A549 (cell line): ENCODE data around the gene GHR. TPM values are rescaled to one million over a fixed set of nuclear protein-coding genes. Genes with fewer than 3 reads are reported as not detected.
"Not testable (repeated sequence)": the region's sequence is repeated elsewhere in the genome, so short reads cannot be mapped to it uniquely, and the experiment has no call there.

Experiments
- ATAC-seq, 2 experiments: fragments of 200-7000 bp in 1 of 2; fragments of >200 bp in 1 of 2; cut with Nextera tagmentation in 1 of 2; cut with Tn5 transposase in 1 of 2; 3 replicates each; pipeline versions ENCODE4 v1.8.0 to v1.9.1; 2018 to 2020; ENCODE audit warnings: mild to moderate bottlenecking in 1 of 2, moderate library complexity in 1 of 2
- CTCF ChIA-PET: fragments of 300-600 bp; sonication (Branson Sonifier 250); formaldehyde crosslinking; extraction: SDS; loops from one replicate; lab custom pipeline; 2021; ENCODE audit warnings: antibody characterized with exemption, inconsistent platforms; lab: Yijun Ruan, JAX
- POLR2A ChIA-PET: fragments of 350-600 bp; formaldehyde crosslinking; extraction: SDS; loops from one replicate; lab custom pipeline; 2021; ENCODE audit warnings: antibody characterized with exemption, inconsistent platforms; lab: Yijun Ruan, JAX
- DNase-seq, 2 experiments: peaks; one replicate each; pipeline versions ENCODE4 v3.0.0 to v3.0.0-alpha.2; 2011 to 2016; ENCODE audit warnings: low read depth in 1 of 2, low spot score in 1 of 2
- FAIRE-seq: peaks from 2 replicates; lab custom pipeline; 2011; peaks lifted over from hg19 to GRCh38; lab: Jason Lieb, UNC
- H3K27ac ChIP-seq, 2 experiments: fragments of >200 bp; sonication (Bioruptor Twin); formaldehyde crosslinking; 3 replicates each; pipeline ENCODE4 v1.5.1; 2016 to 2017
- H3K4me1 ChIP-seq: fragments of >200 bp; sonication (Bioruptor Twin); formaldehyde crosslinking; 3 replicates; pipeline ENCODE4 v1.6.1; 2016
- H3K4me2 ChIP-seq: fragments of >200 bp; sonication (Bioruptor Twin); formaldehyde crosslinking; 3 replicates; pipeline ENCODE4 v1.6.1; 2016
- H3K4me3 ChIP-seq: fragments of >200 bp; sonication (Bioruptor Twin); formaldehyde crosslinking; 3 replicates; pipeline ENCODE4 v1.5.1; 2016
- H3K9me3 ChIP-seq: fragments of >200 bp; sonication (Bioruptor Twin); formaldehyde crosslinking; 3 replicates; pipeline ENCODE4 v1.6.1; 2016
- ATOH8 ChIP-seq: fragments of 250-450 bp; sonication (Bioruptor Pico); IDR thresholded peaks from 2 replicates; pipeline ENCODE4 v1.5.0; 2020; ENCODE audit warnings: low read depth, mild to moderate bottlenecking, moderate library complexity
- BCL3 ChIP-seq: fragments of >200 bp; sonication (Bioruptor Twin); formaldehyde crosslinking; IDR thresholded peaks from 3 replicates; pipeline ENCODE4 v1.6.1; 2016
- CEBPB ChIP-seq, 2 experiments: fragments of >200 bp in 1 of 2; sonication (Bioruptor Twin) in 1 of 2; formaldehyde crosslinking in 1 of 2; IDR thresholded peaks; 2 replicates each; pipeline ENCODE4 v1.6.1; 2012 to 2016
- CHD2 ChIP-seq: fragments of 150-350 bp; IDR thresholded peaks from 2 replicates; pipeline ENCODE4 v1.6.1; 2014; ENCODE audit warnings: low read length; ENCODE audit not compliant: partially characterized antibody
- E2F6 ChIP-seq: IDR thresholded peaks from 2 replicates; pipeline ENCODE4 v1.6.1; 2012; ENCODE audit warnings: low read depth, borderline replicate concordance
- EHF ChIP-seq: fragments of 250-450 bp; sonication (Bioruptor Pico); IDR thresholded peaks from 2 replicates; pipeline ENCODE4 v1.5.0; 2020; ENCODE audit warnings: mild to moderate bottlenecking
- ELK1 ChIP-seq: fragments of 150-350 bp; IDR thresholded peaks from 2 replicates; pipeline ENCODE4 v1.6.1; 2014; ENCODE audit warnings: low read depth, mild to moderate bottlenecking, low read length
- EP300 ChIP-seq, 2 experiments: fragments of >200 bp; sonication (Bioruptor Twin); formaldehyde crosslinking; IDR thresholded peaks; 2 replicates in 1 of 2; 3 replicates in 1 of 2; pipeline ENCODE4 v1.6.1; 2016 to 2017
- FOSB ChIP-seq: fragments of 250-450 bp; sonication (Bioruptor Pico); IDR thresholded peaks from 2 replicates; pipeline ENCODE4 v1.5.0; 2020; ENCODE audit warnings: mild to moderate bottlenecking, moderate library complexity
- FOXS1 ChIP-seq: fragments of 250-450 bp; sonication (Bioruptor Pico); IDR thresholded peaks from 2 replicates; pipeline ENCODE4 v1.5.0; 2020; ENCODE audit warnings: mild to moderate bottlenecking, moderate library complexity
- GATA3 ChIP-seq: IDR thresholded peaks from 2 replicates; pipeline ENCODE4 v1.6.1; 2012; ENCODE audit warnings: borderline replicate concordance
- HDAC2 ChIP-seq: fragments of 200-600 bp; sonication (generic); IDR thresholded peaks from 2 replicates; pipeline ENCODE4 v1.6.1; 2016
- HMGXB4 ChIP-seq: fragments of 250-450 bp; sonication (Bioruptor Pico); IDR thresholded peaks from 2 replicates; pipeline ENCODE4 v1.5.0; 2021; ENCODE audit warnings: mild to moderate bottlenecking, moderate library complexity, borderline replicate concordance
- HOXA7 ChIP-seq: fragments of 250-450 bp; sonication (Bioruptor Pico); IDR thresholded peaks from 2 replicates; pipeline ENCODE4 v1.5.0; 2020; ENCODE audit warnings: mild to moderate bottlenecking, moderate library complexity
- JUNB ChIP-seq: fragments of >200 bp; sonication (Bioruptor Twin); formaldehyde crosslinking; IDR thresholded peaks from 2 replicates; pipeline ENCODE4 v1.6.1; 2016
- KDM1A ChIP-seq: fragments of 200-600 bp; sonication (generic); IDR thresholded peaks from 2 replicates; pipeline ENCODE4 v1.6.1; 2016; ENCODE audit warnings: low read depth, mild to moderate bottlenecking
- KDM5A ChIP-seq: fragments of 200-600 bp; sonication (generic); IDR thresholded peaks from 2 replicates; pipeline ENCODE4 v1.6.1; 2016; ENCODE audit warnings: antibody characterized with exemption, mild to moderate bottlenecking
- MAFK ChIP-seq: fragments of 450-650 bp; IDR thresholded peaks from 2 replicates; pipeline ENCODE4 v1.6.1; 2014; ENCODE audit not compliant: partially characterized antibody
- MYC ChIP-seq: IDR thresholded peaks from 2 replicates; pipeline ENCODE4 v1.6.1; 2012; ENCODE audit warnings: mild to moderate bottlenecking, inconsistent platforms, low read length, improper control_type of control experiment, borderline replicate concordance
- NFE2L2 ChIP-seq: fragments of 150-350 bp; conservative IDR thresholded peaks from 2 replicates; pipeline ENCODE4 v1.6.1; 2014; ENCODE audit warnings: low read length
- NR3C1 ChIP-seq: fragments of >200 bp; sonication (Bioruptor Twin); formaldehyde crosslinking; IDR thresholded peaks from 3 replicates; pipeline ENCODE4 v1.6.1; 2017
- PHF8 ChIP-seq: fragments of 200-600 bp; sonication (generic); IDR thresholded peaks from 2 replicates; pipeline ENCODE4 v1.6.1; 2016; ENCODE audit warnings: low read depth, mild to moderate bottlenecking, antibody characterized with exemption, moderate library complexity, borderline replicate concordance
- POLR2AphosphoS2 ChIP-seq: conservative IDR thresholded peaks from 2 replicates; pipeline ENCODE4 v1.6.1; 2012; ENCODE audit warnings: low read length, improper control_type of control experiment, inconsistent platforms
- RAD21 ChIP-seq, 2 experiments: fragments of >200 bp in 1 of 2; sonication (Bioruptor Twin) in 1 of 2; formaldehyde crosslinking in 1 of 2; IDR thresholded peaks in 1 of 2; conservative IDR thresholded peaks in 1 of 2; 2 replicates in 1 of 2; 3 replicates in 1 of 2; pipeline ENCODE4 v1.6.1; 2012 to 2018; ENCODE audit warnings: inconsistent platforms in 1 of 2
- RFX5 ChIP-seq: fragments of 450-650 bp; IDR thresholded peaks from 2 replicates; pipeline ENCODE4 v1.7.1; 2014; ENCODE audit warnings: antibody characterized with exemption, mild to moderate bottlenecking, moderate library complexity
- USF2 ChIP-seq: fragments of 450-650 bp; IDR thresholded peaks from 2 replicates; pipeline ENCODE4 v1.6.1; 2014; ENCODE audit warnings: antibody characterized with exemption
- ZNF302 ChIP-seq: fragments of 250-450 bp; sonication (Bioruptor Pico); IDR thresholded peaks from 2 replicates; pipeline ENCODE4 v1.9.0; 2021; ENCODE audit warnings: inconsistent platforms, mild to moderate bottlenecking, moderate library complexity
- WGBS: methylation state at CpG from one replicate; pipeline ENCODE4 v1.1.6; 2017; ENCODE audit errors: missing lambda C conversion rate; 5-methylcytosine and 5-hydroxymethylcytosine counted together
- polyA plus RNA-seq, 4 experiments: library from polyadenylated mRNA; depleted of rRNA in 3 of 4; stranded (reverse); fragments of >200 nt; fragmentation: RNase III in 1 of 4; extraction: RNeasy Plus Mini Kit Qiagen cat#74134 plus additional on column Dnase treatment in 1 of 4; gene quantifications; 2 replicates in 3 of 4; 3 replicates in 1 of 4; pipeline ENCODE4 v1.2.3, GENCODE V29; 2011 to 2017

Gene GHR
- polyA plus RNA-seq, 2 of the 4 experiments (the other 2 are of a cell fraction) = 0.05 TPM; not detected in 1

- FAIRE-seq, H3K4me1 ChIP-seq, CTCF ChIA-PET, H3K9me3 ChIP-seq, ATAC-seq, DNase-seq, H3K27ac ChIP-seq, POLR2A ChIA-PET, H3K4me3 ChIP-seq, H3K4me2 ChIP-seq: not testable (repeated sequence)
- WGBS = 2% methylated on average over 1 of the region's 1 CpG
Observed at GRCh38 chr5:42578901-42579300, 155.7 kb downstream of the GHR start.

GRCh38 chr5:42579320-42579719, 156.1 kb downstream of the GHR start:
- H3K9me3 ChIP-seq = no peaks in the 10 kb centered on the region
- CTCF ChIA-PET = no interaction called here
- peak; percentile 72 for FAIRE-seq
- TF ChIP-seq KDM1A (no peak), MAFK (no peak), FOSB (CRISPR knock-in tag) (no peak), KDM5A (no peak), MYC (no peak), HMGXB4 (CRISPR knock-in tag) (no peak), HDAC2 (no peak), EHF (CRISPR knock-in tag) (no peak), PHF8 (no peak), CEBPB (IDR thresholded peaks at IDR 0.05) (no peak), ZNF302 (no peak), FOXS1 (CRISPR knock-in tag) (no peak), ATOH8 (no peak), BCL3 (no peak), POLR2AphosphoS2 (no peak), RFX5 (no peak), RAD21 (conservative IDR thresholded peaks at IDR 0.05 in 1 of 2, IDR thresholded peaks at IDR 0.05 in 1 of 2) (no peak), GATA3 (no peak), CHD2 (no peak)
- H3K4me1 ChIP-seq = no peaks in the 10 kb centered on the region
- no peak for DNase-seq
- POLR2A ChIA-PET = no interaction called here
- H3K4me3 ChIP-seq = no peak overlapping the region
- no peak for ATAC-seq
- 0% methylated on average over 1 of the region's 1 CpG for WGBS
- H3K4me2 ChIP-seq = no peak overlapping the region
- no peak overlapping the region for H3K27ac ChIP-seq

GRCh38 chr5:42581845-42582244, 158.6 kb downstream of the GHR start:
- POLR2A ChIA-PET = no interaction called here
- FAIRE-seq = no peak
- no CpG with 5 or more reads among the region's 7 CpGs for WGBS
- no peak for TF ChIP-seq HMGXB4 (CRISPR knock-in tag)
- TF ChIP-seq EP300 (IDR thresholded peaks at IDR 0.05) = no peak
- TF ChIP-seq JUNB = no peak
- no peak for TF ChIP-seq MYC
- TF ChIP-seq ZNF302 = no peak
- TF ChIP-seq NFE2L2 = no peak
- no peak for TF ChIP-seq USF2
- no peak for TF ChIP-seq ELK1
- no peak for TF ChIP-seq E2F6
- TF ChIP-seq MAFK = no peak
- no peak for TF ChIP-seq NR3C1
- no peak for TF ChIP-seq PHF8
- no peak for TF ChIP-seq EHF (CRISPR knock-in tag)
- TF ChIP-seq HOXA7 (CRISPR knock-in tag) = no peak

More at GRCh38 chr5:42581845-42582244, 158.6 kb downstream of the GHR start:
- no peak overlapping the region for H3K4me3 ChIP-seq
- no peaks in the 10 kb centered on the region for H3K4me1 ChIP-seq
- CTCF ChIA-PET = interaction anchor here (1.2 to 3.3 kb wide), 6 partner anchors 9 to 186 kb away, joined by 3 to 20 read pairs (median 8); partner anchors contain the start of gene GHR
- no peaks in the 10 kb centered on the region for H3K9me3 ChIP-seq
- H3K27ac ChIP-seq = no peak overlapping the region
- DNase-seq = no peak
- H3K4me2 ChIP-seq = no peak overlapping the region
- no peak for ATAC-seq
